ENCODE data around the gene RINL. TPM values are rescaled to one million over a fixed set of nuclear protein-coding genes. Genes with fewer than 3 reads are reported as not detected.

Gene RINL, protein sequence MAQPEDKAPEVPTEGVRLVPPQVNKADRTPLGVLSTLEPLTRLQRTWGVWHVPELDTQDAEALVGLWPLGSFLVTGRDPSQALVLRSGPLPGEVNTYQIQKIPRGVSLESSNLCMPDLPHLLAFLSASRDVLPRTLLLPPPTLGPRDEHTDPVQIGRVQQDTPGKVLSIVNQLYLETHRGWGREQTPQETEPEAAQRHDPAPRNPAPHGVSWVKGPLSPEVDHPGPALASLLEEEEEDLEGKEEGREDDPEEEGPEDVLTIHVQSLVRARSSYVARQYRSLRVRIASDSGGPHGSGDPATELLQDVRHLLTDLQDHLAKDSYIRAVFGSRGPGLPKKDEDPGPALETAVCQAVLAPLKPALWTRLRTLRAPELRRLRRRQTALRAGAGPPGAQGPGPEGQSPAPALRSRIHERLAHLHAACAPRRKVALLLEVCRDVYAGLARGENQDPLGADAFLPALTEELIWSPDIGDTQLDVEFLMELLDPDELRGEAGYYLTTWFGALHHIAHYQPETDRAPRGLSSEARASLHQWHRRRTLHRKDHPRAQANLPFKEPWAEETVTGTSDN
- 21.0 and 21.6 TPM in 2 replicates for total RNA-seq

DNA sequence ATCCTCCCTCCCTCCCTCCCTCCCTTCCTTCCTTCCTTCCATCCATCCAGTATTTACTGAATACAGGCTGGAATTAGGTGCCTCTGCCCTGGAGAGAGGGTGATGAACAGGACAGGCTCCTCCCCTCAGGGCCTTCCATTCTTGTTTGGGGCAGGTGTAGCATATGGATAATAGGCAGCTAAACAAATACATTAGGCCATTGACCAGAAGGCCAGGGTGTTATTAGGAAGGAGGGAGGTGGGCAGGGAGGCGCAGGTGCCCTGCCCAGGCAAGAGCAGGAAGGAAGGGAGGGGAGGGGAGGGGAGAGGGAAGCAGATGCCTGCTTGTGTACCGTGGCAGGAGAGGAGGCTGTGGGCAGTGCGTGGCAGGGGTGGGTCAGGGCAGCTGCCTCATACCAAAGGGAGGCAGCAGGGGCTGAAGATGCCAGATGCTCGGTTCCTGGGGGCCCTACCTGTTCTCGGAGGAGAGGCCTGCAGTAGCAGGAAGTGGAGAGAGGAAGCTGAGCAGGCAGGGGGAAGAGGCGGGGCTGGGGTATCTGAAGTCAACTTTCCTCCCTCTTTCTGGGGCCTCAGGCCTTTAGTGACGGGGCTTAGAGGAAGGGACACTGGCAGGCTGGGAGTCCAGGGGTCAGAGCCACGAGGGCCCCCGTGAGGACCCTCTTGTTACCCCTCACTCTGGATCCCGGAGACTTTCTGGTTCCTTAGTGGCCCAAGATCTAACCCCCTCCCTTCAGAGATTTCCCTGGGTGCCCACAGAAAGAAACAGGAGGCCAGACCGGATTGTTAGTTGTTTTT, at the start of gene RINL:
Gene RINL, minus strand, starts transcription at position 495 of the 794 bp plus-strand sequence. CDS start 1,533 bp downstream, outside the sequence.
- no peaks in the 10 kb centered on the region for H3K27me3 ChIP-seq (ENCODE audit: control insufficient read depth, insufficient read depth, low read length)
- H3K36me3 ChIP-seq (ENCODE audit: control insufficient read depth, insufficient read depth, low read length), result no peaks in the 10 kb centered on the region
- TF ChIP-seq, protein P1, sequence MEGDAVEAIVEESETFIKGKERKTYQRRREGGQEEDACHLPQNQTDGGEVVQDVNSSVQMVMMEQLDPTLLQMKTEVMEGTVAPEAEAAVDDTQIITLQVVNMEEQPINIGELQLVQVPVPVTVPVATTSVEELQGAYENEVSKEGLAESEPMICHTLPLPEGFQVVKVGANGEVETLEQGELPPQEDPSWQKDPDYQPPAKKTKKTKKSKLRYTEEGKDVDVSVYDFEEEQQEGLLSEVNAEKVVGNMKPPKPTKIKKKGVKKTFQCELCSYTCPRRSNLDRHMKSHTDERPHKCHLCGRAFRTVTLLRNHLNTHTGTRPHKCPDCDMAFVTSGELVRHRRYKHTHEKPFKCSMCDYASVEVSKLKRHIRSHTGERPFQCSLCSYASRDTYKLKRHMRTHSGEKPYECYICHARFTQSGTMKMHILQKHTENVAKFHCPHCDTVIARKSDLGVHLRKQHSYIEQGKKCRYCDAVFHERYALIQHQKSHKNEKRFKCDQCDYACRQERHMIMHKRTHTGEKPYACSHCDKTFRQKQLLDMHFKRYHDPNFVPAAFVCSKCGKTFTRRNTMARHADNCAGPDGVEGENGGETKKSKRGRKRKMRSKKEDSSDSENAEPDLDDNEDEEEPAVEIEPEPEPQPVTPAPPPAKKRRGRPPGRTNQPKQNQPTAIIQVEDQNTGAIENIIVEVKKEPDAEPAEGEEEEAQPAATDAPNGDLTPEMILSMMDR (IDR thresholded peaks at IDR 0.05; ENCODE audit: insufficient read depth, low read length, poor library complexity, severe bottlenecking), result no peak
- DNase-seq (ENCODE audit: low read depth), result no peak
- no peak within 1 kb of the TSS for H3K4me3 ChIP-seq (ENCODE audit: low read depth, low read length)

DNA sequence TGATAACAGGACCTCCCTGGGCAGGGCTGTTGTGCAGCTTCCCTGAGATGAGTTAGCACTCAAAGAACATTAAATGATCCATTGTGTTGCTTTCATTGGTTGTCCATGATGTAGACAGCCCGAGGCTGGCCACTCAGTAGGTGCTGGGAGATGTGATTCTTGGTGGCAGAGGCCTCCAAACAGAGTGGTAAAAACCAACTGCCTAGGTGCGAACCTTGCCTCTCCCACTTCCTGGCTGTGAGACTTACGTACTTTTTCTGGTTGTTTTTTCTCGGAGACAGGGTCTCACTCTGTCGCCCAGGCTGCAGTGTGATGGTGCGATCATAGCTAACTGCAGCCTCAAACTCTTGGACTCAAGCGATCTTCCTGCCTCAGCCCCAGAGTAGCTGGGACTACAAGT, 46.3 kb upstream of the RINL start:
- TF ChIP-seq, protein P1 (IDR thresholded peaks at IDR 0.05; ENCODE audit: insufficient read depth, low read length, poor library complexity, severe bottlenecking), result no peak
- Histone ChIP-seq H3K27me3 (ENCODE audit: control insufficient read depth, insufficient read depth, low read length) (no peaks in the 10 kb centered on the region), H3K4me3 (ENCODE audit: low read depth, low read length) (no peak overlapping the region), H3K36me3 (ENCODE audit: control insufficient read depth, insufficient read depth, low read length) (no peaks in the 10 kb centered on the region)
- no peak for DNase-seq (ENCODE audit: low read depth)

DNA sequence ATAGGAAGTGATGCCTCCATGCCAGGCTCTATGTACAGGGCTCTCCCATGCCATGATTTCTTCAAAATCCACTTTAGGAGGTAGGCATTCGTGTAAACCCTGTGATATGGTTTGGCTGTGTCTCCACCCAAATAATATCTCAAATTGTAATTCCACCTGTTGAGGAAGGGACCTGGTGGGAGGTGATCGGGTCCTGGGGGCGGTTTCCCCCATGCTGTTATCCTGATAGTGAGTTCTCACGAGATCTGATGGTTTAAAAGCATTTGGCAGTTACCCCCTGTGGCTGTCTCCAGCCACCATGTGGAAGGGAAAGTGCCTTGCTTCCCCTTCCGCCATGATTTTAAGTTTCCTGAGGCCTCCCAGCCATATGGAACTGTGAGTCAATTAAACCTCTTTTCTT, 44.4 kb upstream of the RINL start:
- Histone ChIP-seq H3K4me3 (ENCODE audit: low read depth, low read length) (no peak overlapping the region), H3K27me3 (ENCODE audit: control insufficient read depth, insufficient read depth, low read length) (no peaks in the 10 kb centered on the region), H3K36me3 (ENCODE audit: control insufficient read depth, insufficient read depth, low read length) (no peaks in the 10 kb centered on the region)
- TF ChIP-seq, protein P1 (IDR thresholded peaks at IDR 0.05; ENCODE audit: insufficient read depth, low read length, poor library complexity, severe bottlenecking), result no peak
- no peak for DNase-seq (ENCODE audit: low read depth)

DNA sequence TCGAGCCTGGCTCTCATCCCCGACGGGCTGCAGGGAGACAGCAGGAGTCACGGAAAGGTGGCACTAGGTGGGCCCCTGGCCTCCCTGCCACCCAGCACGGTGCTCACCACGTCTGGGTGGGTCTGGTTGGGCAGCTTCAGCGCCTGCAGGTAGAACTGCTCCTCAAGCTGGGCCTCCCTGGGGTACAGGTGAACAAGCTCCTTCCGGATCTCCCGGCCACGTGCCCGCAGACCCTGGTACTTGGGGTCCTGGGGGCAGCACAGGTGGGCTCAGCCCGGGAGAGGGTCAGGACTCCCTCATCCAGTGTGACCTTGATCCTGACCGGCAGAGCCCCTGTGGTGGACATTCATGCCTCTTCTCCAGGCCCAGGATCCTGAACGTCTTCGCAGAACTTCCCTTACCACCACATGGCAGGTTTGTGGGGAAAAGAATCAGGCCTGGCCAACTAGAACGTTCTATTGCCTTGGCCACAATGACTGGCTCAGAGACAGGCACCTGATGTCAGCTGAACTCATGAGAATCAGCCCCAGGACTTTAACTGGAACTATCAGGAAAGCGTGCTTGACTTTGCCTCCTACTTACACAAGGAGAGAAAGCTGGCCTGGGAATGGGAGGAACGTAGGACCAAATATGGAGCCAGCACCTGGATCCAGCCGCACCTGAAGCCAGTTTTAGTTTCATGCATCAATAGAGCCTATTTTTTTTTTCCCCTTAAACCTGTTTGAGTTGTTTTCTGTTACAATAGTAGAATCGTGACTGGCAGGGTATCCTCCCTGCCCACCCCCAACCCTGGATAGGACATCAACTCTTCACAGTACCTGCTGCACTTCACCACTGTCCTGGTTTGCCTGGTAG, 43.6 kb upstream of the RINL start:
- H3K36me3 ChIP-seq (ENCODE audit: control insufficient read depth, insufficient read depth, low read length), result no peaks in the 10 kb centered on the region

More for the DNA sequence above, 43.6 kb upstream of the RINL start:
- DNase-seq (ENCODE audit: low read depth), result no peak
- Histone ChIP-seq H3K4me3 (ENCODE audit: low read depth, low read length) (no peak overlapping the region), H3K27me3 (ENCODE audit: control insufficient read depth, insufficient read depth, low read length) (no peaks in the 10 kb centered on the region)
- TF ChIP-seq, protein P1 (IDR thresholded peaks at IDR 0.05; ENCODE audit: insufficient read depth, low read length, poor library complexity, severe bottlenecking), result no peak
